SK-N-MC (cell line): ENCODE results near the gene NPAS1.

Experiments used
- EZH2 ChIP-seq: fragments of 200-600 bp; sonication (generic); IDR thresholded peaks from one replicate; pipeline ENCODE4 v1.6.1; 2017; ENCODE audit warnings: antibody characterized with exemption
- FOXP2 ChIP-seq: optimal IDR thresholded peaks from 2 replicates; pipeline ENCODE3; 2011; ENCODE audit warnings: mild to moderate bottlenecking, moderate library complexity; ENCODE audit not compliant: insufficient read depth; ENCODE audit errors: extremely low read length, control extremely low read depth
- POLR2AphosphoS5 ChIP-seq: IDR thresholded peaks from 2 replicates; pipeline ENCODE4 v1.6.1; 2012; ENCODE audit warnings: mild to moderate bottlenecking, low read depth, low read length, borderline replicate concordance

DNA sequence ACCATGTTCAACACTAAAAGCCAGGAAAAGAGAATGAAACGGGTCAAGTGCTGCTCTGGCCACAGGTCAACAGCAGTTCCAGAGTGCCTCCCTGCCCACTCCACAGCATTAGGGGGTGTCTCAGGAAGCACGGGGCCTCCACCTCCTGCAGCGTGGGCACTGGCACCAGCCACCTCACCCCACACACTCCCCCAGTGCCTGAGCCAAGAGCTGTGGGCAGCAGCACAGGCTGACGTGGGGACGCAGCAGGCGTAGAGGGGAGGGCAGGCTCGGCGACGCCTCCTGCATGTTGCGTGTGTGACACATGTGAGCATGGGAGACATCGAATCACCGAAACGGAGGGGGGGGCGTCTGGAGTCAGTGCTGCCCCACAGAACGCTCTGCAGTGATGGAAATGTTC is 50.2 kb downstream of the NPAS1 start:
- TF ChIP-seq POLR2AphosphoS5 (no peak), EZH2 (no peak), FOXP2 (no peak)
